GM12878 (cell line): ENCODE measurements around the gene MEG3. TPM values are rescaled to one million over a fixed set of nuclear protein-coding genes. Genes with fewer than 3 reads are reported as not detected.

Experiments used
- ATAC-seq: fragments of 200-7000 bp; cut with Tn5 transposase; 3 replicates; pipeline ENCODE4 v1.9.1; 2020; ENCODE audit warnings: mild to moderate bottlenecking, moderate library complexity
- BruUV-seq: library from RNA; stranded (reverse); fragments of 400-500 nt; replicated peaks from 2 replicates; lab custom pipeline; 2021; lab: Mats Ljungman, UMichigan
- CTCF ChIA-PET: fragments of 300-600 bp; sonication (Branson Sonifier 250); formaldehyde crosslinking; extraction: SDS; loops from one replicate; lab custom pipeline; 2021; ENCODE audit warnings: inconsistent platforms; lab: Yijun Ruan, JAX
- POLR2A ChIA-PET: fragments of 350-600 bp; formaldehyde crosslinking; extraction: SDS; loops from one replicate; lab custom pipeline; 2021; ENCODE audit warnings: inconsistent platforms; lab: Charles Lee
- RAD21 ChIA-PET: fragments of 300-600 bp; sonication (Branson Sonifier 250); formaldehyde crosslinking; loops from one replicate; lab custom pipeline; 2023; ENCODE audit warnings: antibody characterized with exemption; ENCODE audit not compliant: unreplicated experiment; lab: Charles Lee
- SMC1A ChIA-PET: fragments of 300-600 bp; sonication (Branson Sonifier 250); formaldehyde crosslinking; loops from one replicate; lab custom pipeline; 2023; ENCODE audit not compliant: unreplicated experiment, uncharacterized antibody; lab: Charles Lee
- DNase-seq: peaks from one replicate; pipeline ENCODE4 v3.0.0-alpha.2; 2011; ENCODE audit warnings: low read depth, low spot score
- FAIRE-seq: peaks from 3 replicates; lab custom pipeline; 2011; peaks lifted over from hg19 to GRCh38; lab: Jason Lieb, UNC
- H2AFZ ChIP-seq: 2 replicates; pipeline ENCODE4 v1.6.0; 2011; ENCODE audit warnings: low read depth, low read length, control low read depth; ENCODE audit not compliant: control insufficient read depth
- H3K27ac ChIP-seq: 2 replicates; pipeline ENCODE4 v1.5.1; 2011; ENCODE audit warnings: control low read depth; ENCODE audit not compliant: control insufficient read depth, insufficient read depth
- H3K27me3 ChIP-seq, 2 experiments: replicated peaks in 1 of 2; 2 replicates each; pipeline versions ENCODE4 v1.6.0 to v1.6.1; 2011; ENCODE audit warnings: low read length in 1 of 2; ENCODE audit not compliant: control insufficient read depth in 2 of 2, insufficient read depth in 2 of 2
- H3K36me3 ChIP-seq, 2 experiments: 2 replicates each; pipeline ENCODE4 v1.5.1; 2011; ENCODE audit warnings: low read length in 1 of 2; ENCODE audit not compliant: control insufficient read depth in 2 of 2, insufficient read depth in 2 of 2
- H3K4me1 ChIP-seq: 2 replicates; pipeline ENCODE4 v1.6.1; 2011; ENCODE audit warnings: mild to moderate bottlenecking, low read length, moderate library complexity, mixed read lengths; ENCODE audit not compliant: control insufficient read depth, insufficient read depth
- H3K4me2 ChIP-seq: 2 replicates; pipeline ENCODE4 v1.6.0; 2011; ENCODE audit warnings: control low read depth; ENCODE audit not compliant: control insufficient read depth, insufficient read depth
- H3K4me3 ChIP-seq: fragments of 200-600 bp; sonication (generic); 2 replicates; pipeline ENCODE4 v1.5.1; 2016
- H3K79me2 ChIP-seq: 2 replicates; pipeline ENCODE4 v1.6.0; 2011; ENCODE audit warnings: low read length; ENCODE audit not compliant: control insufficient read depth, insufficient read depth
- H3K9ac ChIP-seq: 2 replicates; pipeline ENCODE4 v1.8.0; 2011; ENCODE audit warnings: low read length, control low read depth, mixed read lengths; ENCODE audit not compliant: control insufficient read depth, insufficient read depth
- H3K9me3 ChIP-seq: replicated peaks from 3 replicates; pipeline ENCODE4 v1.5.1; 2011; ENCODE audit warnings: mild to moderate bottlenecking, low read length; ENCODE audit not compliant: control insufficient read depth, insufficient read depth
- H4K20me1 ChIP-seq: 2 replicates; pipeline ENCODE4 v1.6.0; 2011; ENCODE audit not compliant: control insufficient read depth, insufficient read depth
- BACH1 ChIP-seq: fragments of 450-650 bp; IDR thresholded peaks from 2 replicates; pipeline ENCODE4 v1.6.1; 2017; ENCODE audit warnings: mild to moderate bottlenecking, borderline replicate concordance
- CBFB ChIP-seq: IDR thresholded peaks from 2 replicates; pipeline ENCODE4 v1.6.1; 2016; ENCODE audit warnings: antibody characterized with exemption, low read depth
- CEBPB ChIP-seq, 2 experiments: fragments of 150-350 bp in 1 of 2; IDR thresholded peaks; 2 replicates each; pipeline ENCODE4 v1.6.1; 2012 to 2014; ENCODE audit warnings: low read depth in 2 of 2, low read length in 2 of 2, borderline replicate concordance in 1 of 2, inconsistent platforms in 1 of 2
- CUX1 ChIP-seq: IDR thresholded peaks from 2 replicates; pipeline ENCODE4 v1.6.1; 2012; ENCODE audit warnings: improper control_type of control experiment, low read depth, low read length; ENCODE audit not compliant: insufficient replicate concordance
- IKZF1 ChIP-seq: fragments of 450-650 bp; conservative IDR thresholded peaks from 2 replicates; pipeline ENCODE4 v1.6.1; 2017; ENCODE audit warnings: antibody characterized with exemption, mild to moderate bottlenecking
- JUND ChIP-seq: IDR thresholded peaks from 2 replicates; pipeline ENCODE4 v1.6.1; 2012; ENCODE audit warnings: low read depth, mild to moderate bottlenecking, low read length, improper control_type of control experiment, moderate library complexity
- NR2C1 ChIP-seq: fragments of 450-650 bp; IDR thresholded peaks from 2 replicates; pipeline ENCODE4 v1.6.1; 2017; ENCODE audit warnings: antibody characterized with exemption, mild to moderate bottlenecking, moderate library complexity
- RAD21 ChIP-seq: IDR thresholded peaks from 2 replicates; pipeline ENCODE4 v1.6.1; 2011; ENCODE audit warnings: mild to moderate bottlenecking, low read depth, low read length, moderate library complexity; ENCODE audit not compliant: insufficient read depth
- RAD51 ChIP-seq: fragments of 450-650 bp; IDR thresholded peaks from 2 replicates; pipeline ENCODE4 v1.6.1; 2016; ENCODE audit warnings: moderate library complexity, mild to moderate bottlenecking, inconsistent platforms
- RCOR1 ChIP-seq: conservative IDR thresholded peaks from 2 replicates; pipeline ENCODE4 v1.6.1; 2012; ENCODE audit warnings: low read depth, low read length, improper control_type of control experiment
- RFX5 ChIP-seq: IDR thresholded peaks from 2 replicates; pipeline ENCODE4 v1.6.1; 2011; ENCODE audit warnings: low read depth, low read length, improper control_type of control experiment
- SMARCA5 ChIP-seq: fragments of 450-650 bp; IDR thresholded peaks from 2 replicates; pipeline ENCODE4 v1.6.1; 2017; ENCODE audit warnings: mild to moderate bottlenecking
- SP1 ChIP-seq: IDR thresholded peaks from one replicate; pipeline ENCODE4 v1.6.1; 2011; ENCODE audit warnings: low read depth, low read length
- TBL1XR1 ChIP-seq: IDR thresholded peaks from 2 replicates; pipeline ENCODE4 v1.6.1; 2012; ENCODE audit warnings: low read depth, low read length, improper control_type of control experiment
- TCF3 ChIP-seq: IDR thresholded peaks from 2 replicates; pipeline ENCODE4 v1.6.1; 2012; ENCODE audit warnings: low read depth, mild to moderate bottlenecking, low read length, borderline replicate concordance; ENCODE audit not compliant: insufficient read depth
- WGBS: methylation state at CpG from one replicate; pipeline ENCODE4 v1.1.6; 2016; ENCODE audit warnings: low lambda C conversion rate; ENCODE audit not compliant: insufficient replicate concordance, insufficient coverage; ENCODE audit errors: missing lambda C conversion rate; 5-methylcytosine and 5-hydroxymethylcytosine counted together
- in situ Hi-C: fragments of 300-500 bp; cut with MboI; formaldehyde crosslinking; loops from 9 replicates; pipeline ENCODE4 v1.14.3; 2018; ENCODE audit warnings: mixed read lengths
- intact Hi-C: fragments of 100-400 bp; cut with micrococcal nuclease; formaldehyde crosslinking; loops from one replicate; pipeline ENCODE4 v1.14.2; 2022; ENCODE audit not compliant: unreplicated experiment
- polyA plus RNA-seq, 11 experiments: library from polyadenylated mRNA; depleted of rRNA in 4 of 11; unstranded in 6 of 11; stranded (reverse) in 5 of 11; fragments of >200 nt; fragmentation: Nextera tagmentation in 4 of 11; fragmentation: Illumina TruSeq in 1 of 11; extraction: Ambion mirVana in 4 of 11; extraction: Trizol in 1 of 11; gene quantifications; 1 replicate in 1 of 11; 2 replicates in 10 of 11; pipeline versions ENCODE4 v1.2.1 to v1.2.3, GENCODE V29; 2011 to 2016; ENCODE audit warnings: inconsistent platforms in 2 of 11, missing spikeins in 2 of 11, low read depth in 1 of 11
- total RNA-seq, 4 experiments: library from RNA; depleted of rRNA in 3 of 4; stranded (reverse); fragments of >200 nt in 3 of 4; fragmentation: Illumina TruSeq in 1 of 4; extraction: Trizol in 1 of 4; gene quantifications; 2 replicates each; pipeline versions ENCODE4 v1.2.1 to v1.2.3, GENCODE V29; 2013 to 2021
- TF ChIP-seq, protein P1 (sequence below): fragments of 450-650 bp; IDR thresholded peaks from 2 replicates; pipeline ENCODE4 v1.6.1; 2017; ENCODE audit warnings: antibody characterized with exemption, mild to moderate bottlenecking, moderate library complexity
- TF ChIP-seq, protein P2 (sequence below): IDR thresholded peaks from 2 replicates; pipeline ENCODE4 v1.6.1; 2011; ENCODE audit warnings: low read depth, mild to moderate bottlenecking, low read length, moderate library complexity, borderline replicate concordance; ENCODE audit errors: extremely low read depth

Gene MEG3
- total and polyA plus RNA-seq, 10 of the 15 experiments (the other 5 are each of a cell fraction or from before 2014, with no cell fraction given): 0.03 to 2.9 (median 0.95) TPM; not detected in 7

DNA sequence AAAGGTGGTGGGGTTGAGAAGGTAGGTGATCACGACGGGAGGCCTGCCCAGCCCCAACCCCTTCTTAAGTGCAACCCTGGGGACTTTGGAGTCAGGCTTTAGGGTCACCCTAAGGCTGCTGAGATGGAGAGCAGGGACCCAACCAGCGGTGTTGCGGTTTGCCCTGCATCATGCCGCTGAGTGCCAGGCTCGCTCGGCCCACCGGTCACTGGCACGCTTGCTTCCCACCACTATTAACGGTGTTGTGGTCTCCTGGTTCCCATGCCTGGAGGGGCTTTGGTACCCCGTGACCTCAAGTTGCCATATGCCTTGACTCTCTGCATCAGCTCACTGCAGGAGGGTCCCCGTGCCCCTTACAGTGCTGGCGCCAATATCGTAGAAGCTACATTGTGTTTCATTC lies 18.4 kb upstream of the MEG3 start:
- POLR2A ChIA-PET: no interaction called here
- H4K20me1 ChIP-seq: no peaks in the 10 kb centered on the region
- H3K9me3 ChIP-seq: peaks cover 2% of the 10 kb centered on the region; the same call in 1 of the 3 replicates
- H3K36me3 ChIP-seq: no peaks in the 10 kb centered on the region
- WGBS: 68% methylated on average over 14 of the region's 14 CpGs
- no peaks in the 10 kb centered on the region for H3K79me2 ChIP-seq
- intact Hi-C loops: no loop called here
- H3K27me3 ChIP-seq: no peaks in the 10 kb centered on the region
- no peak overlapping the region for H2AFZ ChIP-seq
- H3K9ac ChIP-seq: no peak overlapping the region
- no peak overlapping the region for H3K27ac ChIP-seq
- no peaks in the 10 kb centered on the region for H3K4me1 ChIP-seq
- BruUV-seq: no TSS peak
- ATAC-seq (no peak), DNase-seq (no peak), FAIRE-seq (no peak)
- RAD21 ChIA-PET: no interaction called here
- no peak overlapping the region for H3K4me2 ChIP-seq
- TF ChIP-seq TCF3 (no peak), CEBPB (IDR thresholded peaks at IDR 0.05; ENCODE audit: borderline replicate concordance in 1 of 2, low read depth in 2 of 2, low read length in 2 of 2) (no peak), NR2C1 (no peak), CUX1 (no peak), JUND (no peak), SP1 (no peak), CBFB (no peak), IKZF1 (no peak), RAD51 (no peak), BACH1 (no peak), SMARCA5 (no peak), RFX5 (no peak), RAD21 (no peak), RCOR1 (no peak), TBL1XR1 (no peak)
- TF ChIP-seq, protein P1, sequence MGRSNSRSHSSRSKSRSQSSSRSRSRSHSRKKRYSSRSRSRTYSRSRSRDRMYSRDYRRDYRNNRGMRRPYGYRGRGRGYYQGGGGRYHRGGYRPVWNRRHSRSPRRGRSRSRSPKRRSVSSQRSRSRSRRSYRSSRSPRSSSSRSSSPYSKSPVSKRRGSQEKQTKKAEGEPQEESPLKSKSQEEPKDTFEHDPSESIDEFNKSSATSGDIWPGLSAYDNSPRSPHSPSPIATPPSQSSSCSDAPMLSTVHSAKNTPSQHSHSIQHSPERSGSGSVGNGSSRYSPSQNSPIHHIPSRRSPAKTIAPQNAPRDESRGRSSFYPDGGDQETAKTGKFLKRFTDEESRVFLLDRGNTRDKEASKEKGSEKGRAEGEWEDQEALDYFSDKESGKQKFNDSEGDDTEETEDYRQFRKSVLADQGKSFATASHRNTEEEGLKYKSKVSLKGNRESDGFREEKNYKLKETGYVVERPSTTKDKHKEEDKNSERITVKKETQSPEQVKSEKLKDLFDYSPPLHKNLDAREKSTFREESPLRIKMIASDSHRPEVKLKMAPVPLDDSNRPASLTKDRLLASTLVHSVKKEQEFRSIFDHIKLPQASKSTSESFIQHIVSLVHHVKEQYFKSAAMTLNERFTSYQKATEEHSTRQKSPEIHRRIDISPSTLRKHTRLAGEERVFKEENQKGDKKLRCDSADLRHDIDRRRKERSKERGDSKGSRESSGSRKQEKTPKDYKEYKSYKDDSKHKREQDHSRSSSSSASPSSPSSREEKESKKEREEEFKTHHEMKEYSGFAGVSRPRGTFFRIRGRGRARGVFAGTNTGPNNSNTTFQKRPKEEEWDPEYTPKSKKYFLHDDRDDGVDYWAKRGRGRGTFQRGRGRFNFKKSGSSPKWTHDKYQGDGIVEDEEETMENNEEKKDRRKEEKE: no peak
- TF ChIP-seq, protein P2, sequence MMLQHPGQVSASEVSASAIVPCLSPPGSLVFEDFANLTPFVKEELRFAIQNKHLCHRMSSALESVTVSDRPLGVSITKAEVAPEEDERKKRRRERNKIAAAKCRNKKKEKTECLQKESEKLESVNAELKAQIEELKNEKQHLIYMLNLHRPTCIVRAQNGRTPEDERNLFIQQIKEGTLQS: no peak
- H3K4me3 ChIP-seq: no peak overlapping the region
- CTCF ChIA-PET: no interaction called here
- SMC1A ChIA-PET: no interaction called here
- in situ Hi-C loops: no loop called here
